Esophagus (tissue), 2 donors: ENCODE results near the gene MCCC2. TPM values are rescaled to one million over a fixed set of nuclear protein-coding genes. Genes with fewer than 3 reads are reported as not detected.

ENCODE experiments used
- H3K27ac ChIP-seq, 2 donors: one replicate each; pipeline ENCODE4 v1.5.1; 2013; ENCODE audit warnings: low read depth in 2 of 2, mild to moderate bottlenecking in 2 of 2, inconsistent platforms in 1 of 2, low read length in 1 of 2, moderate library complexity in 1 of 2
- H3K27me3 ChIP-seq, 2 donors: one replicate each; pipeline ENCODE4 v1.6.1; 2013; ENCODE audit warnings: low read length in 2 of 2, control low read depth in 1 of 2, mild to moderate bottlenecking in 1 of 2; ENCODE audit not compliant: insufficient read depth in 2 of 2, control insufficient read depth in 1 of 2
- H3K36me3 ChIP-seq, 2 donors: one replicate each; pipeline ENCODE4 v1.6.1; 2013; ENCODE audit warnings: low read length in 1 of 2; ENCODE audit not compliant: control insufficient read depth in 2 of 2, insufficient read depth in 2 of 2
- H3K4me1 ChIP-seq, 2 donors: one replicate each; pipeline ENCODE4 v1.6.1; 2013; ENCODE audit warnings: low read length in 1 of 2; ENCODE audit not compliant: control insufficient read depth in 2 of 2, insufficient read depth in 2 of 2
- H3K4me3 ChIP-seq, 2 donors: one replicate each; pipeline ENCODE4 v1.5.1; 2013; ENCODE audit warnings: low read length in 2 of 2, mild to moderate bottlenecking in 2 of 2, low read depth in 1 of 2, moderate library complexity in 1 of 2
- H3K9me3 ChIP-seq, 2 donors: one replicate each; pipeline ENCODE4 v1.6.1; 2013; ENCODE audit warnings: mild to moderate bottlenecking in 2 of 2, low read depth in 1 of 2, low read length in 1 of 2, moderate library complexity in 1 of 2; ENCODE audit not compliant: control insufficient read depth in 2 of 2, insufficient read depth in 1 of 2
- WGBS, 2 donors: extraction: QIAGEN DNeasy Blood & Tissue Kit; methylation state at CpG; one replicate each; pipeline ENCODE4 v1.1.7; 2013; 5-methylcytosine and 5-hydroxymethylcytosine counted together
- polyA plus RNA-seq, 2 donors: library from polyadenylated mRNA; stranded (reverse); fragments of 200-250 nt; gene quantifications; one replicate each; pipeline ENCODE4 v1.2.3, GENCODE V29; 2013
- donor health status: healthy with polysubstance abuse.
- donor health status: Bipolar disorder and iron deficiency.

MCCC2 gene
- polyA plus RNA-seq, 2 donors, result 14.2 to 22.5 TPM

- WGBS, 2 donors, result 61 to 74% methylated on average over 5 of the region's 5 CpGs
- Histone ChIP-seq H3K27me3 (no peaks in the 10 kb centered on the region), H3K27ac (no peak overlapping the region)
Measured at GRCh38 chr5:71679714-71680113, 92.6 kb downstream of the MCCC2 start.

DNA sequence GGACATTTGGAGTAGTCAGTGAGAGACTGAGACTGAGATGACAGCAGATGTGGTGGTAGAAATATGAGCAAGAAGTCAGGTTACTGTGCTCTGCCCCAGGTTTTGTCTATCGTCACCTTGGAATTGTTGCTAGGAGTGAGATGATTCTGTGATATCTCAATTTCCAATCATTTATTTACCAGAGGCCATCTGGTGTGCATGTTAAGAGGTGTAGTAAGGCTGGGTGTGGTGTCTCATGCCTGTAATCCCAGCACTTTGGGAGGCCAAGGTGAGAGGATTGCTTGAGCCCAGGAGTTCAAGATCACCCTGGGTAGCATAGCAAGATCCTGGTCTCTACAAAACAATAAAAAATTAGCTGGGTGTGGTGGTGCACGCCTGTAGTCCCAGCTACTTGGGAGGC, 93.4 kb downstream of the MCCC2 start:
- H3K4me1 ChIP-seq, result no peaks in the 10 kb centered on the region
- WGBS, 2 donors, result 86 to 91% methylated on average over 2 of the region's 2 CpGs
- H3K36me3 ChIP-seq, result no peaks in the 10 kb centered on the region
- H3K4me3 ChIP-seq, result no peak overlapping the region
- H3K9me3 ChIP-seq, result no peaks in the 10 kb centered on the region
- no peaks in the 10 kb centered on the region for H3K27me3 ChIP-seq
- no peak overlapping the region for H3K27ac ChIP-seq

More at GRCh38 chr5:71679714-71680113, 92.6 kb downstream of the MCCC2 start:
- H3K36me3 ChIP-seq, result no peaks in the 10 kb centered on the region
- no peaks in the 10 kb centered on the region for H3K9me3 ChIP-seq
- H3K4me3 ChIP-seq, result no peak overlapping the region
- no peaks in the 10 kb centered on the region for H3K4me1 ChIP-seq

GRCh38 chr5:71681296-71681695, 94.2 kb downstream of the MCCC2 start:
- Histone ChIP-seq H3K4me3 (no peak overlapping the region), H3K4me1 (no peaks in the 10 kb centered on the region), H3K9me3 (no peaks in the 10 kb centered on the region), H3K36me3 (no peaks in the 10 kb centered on the region), H3K27ac (no peak overlapping the region), H3K27me3 (no peaks in the 10 kb centered on the region)
- 28 to 57% methylated on average over 3 of the region's 3 CpGs for WGBS, 2 donors

- WGBS, 2 donors, result 72 to 74% methylated on average over 2 of the region's 2 CpGs
- no peaks in the 10 kb centered on the region for H3K9me3 ChIP-seq
- H3K27ac ChIP-seq, result no peak overlapping the region
- no peaks in the 10 kb centered on the region for H3K36me3 ChIP-seq
- H3K4me3 ChIP-seq, result no peak overlapping the region
- H3K4me1 ChIP-seq, result no peaks in the 10 kb centered on the region
- no peaks in the 10 kb centered on the region for H3K27me3 ChIP-seq
Measured at GRCh38 chr5:71684309-71684708, 97.2 kb downstream of the MCCC2 start.

DNA sequence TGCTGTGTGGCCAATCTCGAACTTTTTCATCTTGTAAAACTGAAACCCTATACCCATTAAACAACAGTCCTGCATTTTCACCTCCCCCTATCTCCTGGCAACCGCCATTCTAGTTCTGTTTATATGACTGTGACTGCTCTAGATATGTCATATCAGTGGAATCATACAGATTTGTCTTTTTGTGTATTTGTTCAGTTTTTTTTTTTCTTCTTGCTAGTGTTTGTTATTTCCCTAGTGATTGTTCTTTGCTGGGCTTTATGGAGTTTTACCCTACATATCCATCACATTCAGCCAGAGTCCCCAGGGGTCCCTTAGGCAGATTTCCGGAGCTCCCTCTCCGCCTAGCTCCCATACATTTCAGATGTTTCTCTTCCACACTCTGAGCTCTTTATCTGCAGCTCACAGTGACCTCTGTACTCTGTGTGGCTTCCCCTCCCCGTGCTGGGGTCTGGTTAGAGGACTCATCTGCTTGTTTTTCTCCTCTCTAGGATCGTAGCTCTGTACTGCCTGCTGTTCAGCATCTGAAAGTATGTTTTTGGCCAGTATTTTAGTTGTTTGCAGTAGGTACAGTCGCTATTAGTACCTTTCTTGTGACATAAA, 106.8 kb downstream of the MCCC2 start:
- Histone ChIP-seq H3K9me3 (no peaks in the 10 kb centered on the region), H3K4me1 (peaks cover 0 to 4% of the 10 kb centered on the region in 2 donors), H3K27ac (no peak overlapping the region), H3K36me3 (no peaks in the 10 kb centered on the region), H3K4me3 (no peak overlapping the region), H3K27me3 (no peaks in the 10 kb centered on the region)
- 29 to 46% methylated on average over 7 of the region's 7 CpGs for WGBS, 2 donors

GRCh38 chr5:71695071-71695470, 107.9 kb downstream of the MCCC2 start:
- Histone ChIP-seq H3K27me3 (no peaks in the 10 kb centered on the region), H3K4me1 (peaks cover 0 to 4% of the 10 kb centered on the region in 2 donors)
- WGBS, 2 donors, result 58 to 68% methylated on average over 8 of the region's 8 CpGs

DNA sequence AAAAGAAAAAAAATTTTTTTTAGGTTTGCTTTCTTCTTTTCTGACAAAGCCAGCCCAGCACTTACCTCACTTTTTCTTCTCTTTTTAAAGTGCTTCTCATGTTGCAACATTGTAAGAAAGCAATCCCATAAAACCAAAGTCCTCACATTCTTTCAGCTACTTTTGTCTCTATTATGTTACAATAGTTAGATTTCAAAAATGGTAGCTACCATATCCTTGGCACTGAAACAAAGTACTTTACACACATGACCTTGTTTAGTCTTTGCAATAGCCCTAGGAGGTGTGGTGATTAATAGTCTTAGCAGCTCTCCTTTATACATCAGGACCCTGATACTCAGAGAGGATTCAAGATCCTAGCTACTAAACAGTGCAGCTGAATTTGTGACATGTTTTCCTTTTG, 108.5 kb downstream of the MCCC2 start:
- Histone ChIP-seq H3K27me3 (no peaks in the 10 kb centered on the region), H3K4me1 (peaks cover 0 to 4% of the 10 kb centered on the region in 2 donors), H3K4me3 (no peak overlapping the region), H3K36me3 (no peaks in the 10 kb centered on the region), H3K27ac (no peak overlapping the region), H3K9me3 (no peaks in the 10 kb centered on the region)

More at GRCh38 chr5:71695071-71695470, 107.9 kb downstream of the MCCC2 start:
- Histone ChIP-seq H3K9me3 (no peaks in the 10 kb centered on the region), H3K36me3 (no peaks in the 10 kb centered on the region), H3K27ac (no peak overlapping the region), H3K4me3 (no peak overlapping the region)

DNA sequence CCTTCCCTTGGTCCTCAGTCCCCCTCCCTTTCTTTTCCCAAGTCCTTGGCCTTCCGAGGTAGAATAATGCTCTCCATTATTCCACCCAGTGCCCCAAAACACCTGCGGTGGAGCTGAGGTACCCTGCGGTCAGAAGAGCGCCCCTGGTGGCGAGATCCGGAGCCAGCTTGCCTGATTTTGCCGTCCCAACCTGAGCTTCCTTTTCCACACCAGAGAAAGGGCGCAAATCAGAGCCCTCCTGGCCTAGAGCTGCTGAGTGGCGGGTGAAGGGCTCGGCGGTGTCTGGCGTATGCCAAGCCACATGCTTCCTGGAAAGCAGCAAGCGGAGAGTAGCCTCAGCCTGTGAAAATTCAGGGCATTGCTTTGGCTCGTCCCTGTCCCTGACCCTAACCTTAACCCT, 110.8 kb downstream of the MCCC2 start:
- Histone ChIP-seq H3K27me3 (peaks cover 0 to 2% of the 10 kb centered on the region in 2 donors), H3K36me3 (no peaks in the 10 kb centered on the region), H3K4me1 (peaks cover 0 to 4% of the 10 kb centered on the region in 2 donors), H3K4me3 (no peak overlapping the region), H3K27ac (no peak overlapping the region), H3K9me3 (no peaks in the 10 kb centered on the region)
- WGBS, 2 donors, result 68 to 69% methylated on average over 14 of the region's 14 CpGs

DNA sequence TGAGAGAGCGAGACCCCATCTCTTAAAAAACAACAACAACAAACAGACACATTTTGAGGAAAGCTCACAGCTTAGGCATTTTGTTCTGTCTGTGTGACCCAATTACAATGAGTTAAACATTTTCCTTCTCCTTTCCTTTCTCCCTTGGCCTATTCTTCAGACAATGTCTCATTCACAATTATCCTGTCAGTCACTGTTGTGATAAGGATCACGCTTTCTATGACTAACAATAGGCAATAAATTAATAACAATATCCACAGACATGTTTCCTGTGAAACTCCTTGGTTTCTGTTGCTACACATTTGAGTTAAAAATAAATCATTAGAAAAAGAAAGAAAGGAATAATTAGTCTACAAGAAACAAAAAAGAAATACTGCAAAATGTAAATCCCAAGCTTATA, 112.1 kb downstream of the MCCC2 start:
- Histone ChIP-seq H3K4me3 (no peak overlapping the region), H3K36me3 (no peaks in the 10 kb centered on the region), H3K27ac (no peak overlapping the region), H3K27me3 (peaks cover 0 to 2% of the 10 kb centered on the region in 2 donors), H3K4me1 (peaks cover 0 to 4% of the 10 kb centered on the region in 2 donors), H3K9me3 (no peaks in the 10 kb centered on the region)
- WGBS, 2 donors, result 73 to 78% methylated on average over 2 of the region's 2 CpGs

GRCh38 chr5:71699751-71700150, 112.6 kb downstream of the MCCC2 start:
- Histone ChIP-seq H3K9me3 (no peaks in the 10 kb centered on the region), H3K36me3 (no peaks in the 10 kb centered on the region), H3K4me3 (no peak overlapping the region), H3K4me1 (peaks cover 0 to 4% of the 10 kb centered on the region in 2 donors), H3K27ac (no peak overlapping the region), H3K27me3 (peaks cover 0 to 2% of the 10 kb centered on the region in 2 donors)
- 76 to 80% methylated on average over 2 of the region's 2 CpGs for WGBS, 2 donors
